ENCODE measurements around the gene CYB561A3. TPM values are rescaled to one million over a fixed set of nuclear protein-coding genes. Genes with fewer than 3 reads are reported as not detected.

Gene CYB561A3
- total and polyA plus RNA-seq, 2 experiments from 2014 or later = 31.5 to 37.2 TPM

- no peak for DNase-seq (ENCODE audit: low spot score)
- Histone ChIP-seq H3K9me3 (ENCODE audit: low read depth) (no peaks in the 10 kb centered on the region), H3K27ac (no peak overlapping the region), H3K4me3 (no peak overlapping the region), H4K20me1 (ENCODE audit: insufficient read depth, poor library complexity, severe bottlenecking) (no peaks in the 10 kb centered on the region), H3K27me3 (no peaks in the 10 kb centered on the region), H3K4me1 (ENCODE audit: insufficient read depth) (no peaks in the 10 kb centered on the region), H3K79me2 (no peaks in the 10 kb centered on the region), H3K36me3 (replicated peaks; ENCODE audit: insufficient read depth, low read depth) (no peaks in the 10 kb centered on the region), H3K9me2 (replicated peaks; ENCODE audit: insufficient read depth) (no peaks in the 10 kb centered on the region), H3K4me2 (no peak overlapping the region), H2AFZ (no peak overlapping the region)
- TF ChIP-seq EZH2 (IDR thresholded peaks at IDR 0.05; ENCODE audit: borderline replicate concordance) = no peak
- TF ChIP-seq EZH2phosphoT487 (IDR thresholded peaks at IDR 0.05; ENCODE audit: low read depth, severe bottlenecking, unreplicated experiment) = no peak
- TF ChIP-seq, protein P1, sequence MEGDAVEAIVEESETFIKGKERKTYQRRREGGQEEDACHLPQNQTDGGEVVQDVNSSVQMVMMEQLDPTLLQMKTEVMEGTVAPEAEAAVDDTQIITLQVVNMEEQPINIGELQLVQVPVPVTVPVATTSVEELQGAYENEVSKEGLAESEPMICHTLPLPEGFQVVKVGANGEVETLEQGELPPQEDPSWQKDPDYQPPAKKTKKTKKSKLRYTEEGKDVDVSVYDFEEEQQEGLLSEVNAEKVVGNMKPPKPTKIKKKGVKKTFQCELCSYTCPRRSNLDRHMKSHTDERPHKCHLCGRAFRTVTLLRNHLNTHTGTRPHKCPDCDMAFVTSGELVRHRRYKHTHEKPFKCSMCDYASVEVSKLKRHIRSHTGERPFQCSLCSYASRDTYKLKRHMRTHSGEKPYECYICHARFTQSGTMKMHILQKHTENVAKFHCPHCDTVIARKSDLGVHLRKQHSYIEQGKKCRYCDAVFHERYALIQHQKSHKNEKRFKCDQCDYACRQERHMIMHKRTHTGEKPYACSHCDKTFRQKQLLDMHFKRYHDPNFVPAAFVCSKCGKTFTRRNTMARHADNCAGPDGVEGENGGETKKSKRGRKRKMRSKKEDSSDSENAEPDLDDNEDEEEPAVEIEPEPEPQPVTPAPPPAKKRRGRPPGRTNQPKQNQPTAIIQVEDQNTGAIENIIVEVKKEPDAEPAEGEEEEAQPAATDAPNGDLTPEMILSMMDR (IDR thresholded peaks at IDR 0.05; ENCODE audit: poor library complexity) = no peak
- 95% methylated on average over 8 of the region's 8 CpGs for WGBS (ENCODE audit: low lambda C conversion rate, missing lambda C conversion rate)
Observed at GRCh38 chr11:61370349-61371005, 8.8 kb upstream of the CYB561A3 start.

DNA sequence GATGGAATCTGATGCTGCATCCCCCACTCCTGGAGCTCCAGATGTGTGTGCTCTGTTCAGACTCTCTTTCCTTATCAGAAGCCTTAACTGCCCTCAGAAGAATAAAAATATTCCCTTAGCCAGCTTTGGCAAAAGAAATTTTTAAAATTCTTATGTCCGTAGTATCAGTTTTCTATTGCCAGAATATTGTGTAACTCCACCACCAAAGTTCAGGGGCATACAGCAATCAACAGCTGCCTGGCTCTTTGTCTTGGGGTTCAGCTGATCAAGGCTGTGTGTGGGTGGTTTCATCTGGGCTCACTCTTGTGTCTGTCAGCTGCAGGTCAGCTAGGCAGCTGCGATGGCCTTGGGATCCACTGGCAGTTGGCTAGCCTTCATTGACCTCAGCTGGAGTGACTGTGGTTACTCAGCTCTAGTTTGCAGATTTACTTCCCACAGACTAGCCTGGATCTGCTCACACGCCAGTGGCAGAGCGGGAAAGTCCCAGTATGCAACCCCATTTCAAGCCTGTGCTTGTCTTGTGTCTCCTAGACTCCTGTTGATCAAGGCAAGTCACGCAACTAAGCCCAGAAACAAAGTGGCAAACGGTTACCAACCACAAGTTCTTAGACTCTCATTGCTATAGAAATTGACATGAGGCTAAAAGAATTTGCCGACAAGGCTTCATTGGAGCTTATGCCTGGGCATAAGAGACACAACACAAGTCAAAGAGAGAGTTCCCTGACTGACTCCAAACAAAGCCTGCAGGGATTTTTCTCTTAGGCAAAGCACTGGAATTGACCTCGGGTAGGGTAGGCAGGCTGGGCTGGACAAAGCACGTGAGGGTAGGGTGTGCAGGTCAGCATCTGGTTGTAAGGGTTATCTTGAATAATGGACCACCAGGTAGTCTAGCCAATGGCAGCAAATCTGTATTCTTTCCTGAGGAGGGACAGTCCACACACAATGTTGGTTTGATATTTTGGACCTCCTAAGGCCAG, 8.0 kb upstream of the CYB561A3 start:
- Histone ChIP-seq H2AFZ (no peak overlapping the region), H3K4me2 (no peak overlapping the region), H3K9me3 (ENCODE audit: low read depth) (no peaks in the 10 kb centered on the region), H3K79me2 (no peaks in the 10 kb centered on the region), H3K27ac (peak overlapping the region; percentile 1), H3K4me1 (ENCODE audit: insufficient read depth) (no peaks in the 10 kb centered on the region), H3K9me2 (replicated peaks; ENCODE audit: insufficient read depth) (no peaks in the 10 kb centered on the region), H3K36me3 (replicated peaks; ENCODE audit: insufficient read depth, low read depth) (no peaks in the 10 kb centered on the region), H3K4me3 (no peak overlapping the region), H4K20me1 (ENCODE audit: insufficient read depth, poor library complexity, severe bottlenecking) (no peaks in the 10 kb centered on the region), H3K27me3 (no peaks in the 10 kb centered on the region)
- no peak for DNase-seq (ENCODE audit: low spot score)
- TF ChIP-seq EZH2phosphoT487 (IDR thresholded peaks at IDR 0.05; ENCODE audit: low read depth, severe bottlenecking, unreplicated experiment) (no peak), EZH2 (IDR thresholded peaks at IDR 0.05; ENCODE audit: borderline replicate concordance) (no peak)
- TF ChIP-seq, protein P1 (IDR thresholded peaks at IDR 0.05; ENCODE audit: poor library complexity) = no peak
- WGBS (ENCODE audit: low lambda C conversion rate, missing lambda C conversion rate) = 95% methylated on average over 9 of the region's 9 CpGs

DNA sequence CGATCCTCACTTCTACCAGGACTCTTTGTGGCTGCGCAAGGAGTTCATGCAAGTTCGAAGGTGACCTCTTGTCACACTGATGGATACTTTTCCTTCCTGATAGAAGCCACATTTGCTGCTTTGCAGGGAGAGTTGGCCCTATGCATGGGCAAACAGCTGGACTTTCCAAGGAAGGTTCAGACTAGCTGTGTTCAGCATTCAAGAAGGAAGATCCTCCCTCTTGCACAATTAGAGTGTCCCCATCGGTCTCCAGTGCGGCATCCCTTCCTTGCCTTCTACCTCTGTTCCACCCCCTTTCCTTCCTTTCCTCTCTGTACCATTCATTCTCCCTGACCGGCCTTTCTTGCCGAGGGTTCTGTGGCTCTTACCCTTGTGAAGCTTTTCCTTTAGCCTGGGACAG, 7.0 kb upstream of the CYB561A3 start:
- Histone ChIP-seq H3K27ac (no peak overlapping the region), H3K4me3 (no peak overlapping the region), H3K4me1 (ENCODE audit: insufficient read depth) (no peaks in the 10 kb centered on the region), H3K27me3 (no peaks in the 10 kb centered on the region), H2AFZ (no peak overlapping the region), H3K9me2 (replicated peaks; ENCODE audit: insufficient read depth) (no peaks in the 10 kb centered on the region), H3K4me2 (no peak overlapping the region), H4K20me1 (ENCODE audit: insufficient read depth, poor library complexity, severe bottlenecking) (no peaks in the 10 kb centered on the region), H3K36me3 (replicated peaks; ENCODE audit: insufficient read depth, low read depth) (no peaks in the 10 kb centered on the region), H3K79me2 (peaks cover 6% of the 10 kb centered on the region), H3K9me3 (ENCODE audit: low read depth) (no peaks in the 10 kb centered on the region)
- TF ChIP-seq EZH2phosphoT487 (IDR thresholded peaks at IDR 0.05; ENCODE audit: low read depth, severe bottlenecking, unreplicated experiment) = no peak
- TF ChIP-seq, protein P1 (IDR thresholded peaks at IDR 0.05; ENCODE audit: poor library complexity) = no peak
- TF ChIP-seq EZH2 (IDR thresholded peaks at IDR 0.05; ENCODE audit: borderline replicate concordance) = no peak
- DNase-seq (ENCODE audit: low spot score) = no peak
- 97% methylated on average over 7 of the region's 7 CpGs for WGBS (ENCODE audit: low lambda C conversion rate, missing lambda C conversion rate)
